ENCODE measurements around the gene RAB3IL1. TPM values are rescaled to one million over a fixed set of nuclear protein-coding genes. Genes with fewer than 3 reads are reported as not detected.

RAB3IL1 gene
- polyA plus RNA-seq, 6 donors from 2014 or later, result not detected

- H3K4me3 Mint-ChIP-seq, result peak overlapping the region; percentile 31 to 96 (median 70)
- ATAC-seq (ENCODE audit: low read depth in 2 of 2), result peak in 1 of 2 donors; percentile 4
Observed at GRCh38 chr11:61881397-61881796, 36.0 kb downstream of the RAB3IL1 start.

DNA sequence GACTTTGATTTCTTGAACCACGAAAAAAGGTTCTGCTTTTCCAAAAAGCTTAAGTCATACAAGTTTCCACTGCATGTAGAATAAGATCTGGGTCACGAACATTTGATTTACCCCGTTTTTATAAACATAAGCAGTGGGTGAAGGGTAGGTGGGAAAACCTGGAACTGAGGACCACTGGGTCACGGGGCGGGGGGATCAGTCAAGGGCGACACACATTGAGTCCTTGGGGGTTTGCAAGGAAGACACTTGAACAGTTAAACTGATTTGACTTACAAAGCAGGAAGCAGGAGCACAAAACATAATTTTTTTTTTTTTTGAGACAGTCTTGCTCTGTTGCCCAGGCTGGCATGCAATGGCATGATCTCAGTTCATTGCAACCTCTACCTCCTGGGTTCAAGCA lies 36.9 kb downstream of the RAB3IL1 start:
- Mint-ChIP-seq H3K4me1 (peaks cover 48 to 67% (median 64%) of the 10 kb centered on the region in 3 donors), H3K4me3 (peak overlapping the region; percentile 68 to 96 (median 88)), H3K27me3 (no peaks in the 10 kb centered on the region), H3K36me3 (no peaks in the 10 kb centered on the region), H3K9me3 (no peaks in the 10 kb centered on the region), H3K27ac (peak overlapping the region; percentile 73 to 97 (median 92))
- DNase-seq (peak; percentile 68), ATAC-seq (ENCODE audit: low read depth in 2 of 2) (peak; percentile 79 to 84)

More at GRCh38 chr11:61881397-61881796, 36.0 kb downstream of the RAB3IL1 start:
- H3K36me3 Mint-ChIP-seq, result no peaks in the 10 kb centered on the region
- DNase-seq, result no peak
- H3K9me3 Mint-ChIP-seq, result no peaks in the 10 kb centered on the region
- peaks cover 48 to 71% (median 61%) of the 10 kb centered on the region in 3 donors for H3K4me1 Mint-ChIP-seq
- H3K27ac Mint-ChIP-seq, result peak overlapping the region; percentile 68 to 97 (median 88)
- H3K27me3 Mint-ChIP-seq, result no peaks in the 10 kb centered on the region

GRCh38 chr11:61880031-61880430 lies 37.3 kb downstream of the RAB3IL1 start:
- peak overlapping the region; percentile 73 to 97 (median 92) for H3K27ac Mint-ChIP-seq
- H3K4me1 Mint-ChIP-seq, result peaks cover 47 to 68% (median 65%) of the 10 kb centered on the region in 3 donors
- DNase-seq (no peak), ATAC-seq (ENCODE audit: low read depth in 2 of 2) (peak; percentile 63 to 66)
- no peaks in the 10 kb centered on the region for H3K27me3 Mint-ChIP-seq
- H3K4me3 Mint-ChIP-seq, result peak overlapping the region; percentile 68 to 96 (median 88)
- H3K36me3 Mint-ChIP-seq, result no peaks in the 10 kb centered on the region
- no peaks in the 10 kb centered on the region for H3K9me3 Mint-ChIP-seq

DNA sequence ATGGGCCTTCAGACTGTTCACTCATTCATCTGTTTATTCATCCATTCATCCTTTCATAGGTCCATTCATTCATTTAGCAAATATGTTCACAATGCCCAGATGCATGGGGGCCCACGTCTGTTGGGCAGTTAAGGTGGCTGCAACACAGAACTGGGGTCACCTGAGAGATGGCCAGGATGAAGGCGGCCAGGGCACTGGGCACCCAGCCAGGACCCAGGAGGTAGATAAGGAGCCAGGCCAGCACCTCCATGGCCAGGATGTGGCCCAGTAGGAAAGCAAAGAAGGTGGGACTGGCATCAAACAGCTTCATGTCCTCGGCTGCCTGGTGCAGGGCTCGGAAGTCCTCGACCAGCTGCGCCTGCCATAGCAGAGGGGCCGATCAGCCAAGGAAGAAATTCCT lies 38.2 kb downstream of the RAB3IL1 start:
- Mint-ChIP-seq H3K27ac (peak overlapping the region in 4 of 6 donors; percentile 7 to 88 (median 56)), H3K36me3 (no peaks in the 10 kb centered on the region), H3K4me1 (peaks cover 51 to 68% (median 63%) of the 10 kb centered on the region in 3 donors), H3K4me3 (peak overlapping the region in 6 of 8 donors; percentile 10 to 96 (median 81)), H3K9me3 (no peaks in the 10 kb centered on the region), H3K27me3 (no peaks in the 10 kb centered on the region)
- ATAC-seq (ENCODE audit: low read depth in 2 of 2) (no peak), DNase-seq (no peak)

DNA sequence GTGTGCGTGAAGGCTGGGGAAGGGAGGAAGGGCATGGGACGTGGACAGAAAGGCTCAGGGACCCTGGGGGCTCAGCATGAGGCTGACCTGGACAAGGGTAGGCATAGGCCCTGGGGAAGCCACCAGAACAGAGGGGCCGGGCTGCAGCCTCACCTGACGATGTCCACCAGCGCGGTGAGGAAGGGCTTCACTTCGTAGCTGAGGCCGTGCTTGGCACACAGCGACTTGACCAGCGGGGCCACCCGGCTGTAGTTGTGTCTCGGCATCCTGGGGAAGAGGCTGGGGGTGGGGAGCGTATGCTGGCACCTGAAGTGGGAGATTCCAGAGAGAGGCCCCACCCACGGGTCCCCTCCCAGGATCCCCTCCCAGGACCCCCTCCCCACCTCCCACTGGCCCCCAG lies 41.7 kb downstream of the RAB3IL1 start:
- Mint-ChIP-seq H3K4me1 (peaks cover 35 to 46% (median 43%) of the 10 kb centered on the region in 3 donors), H3K36me3 (no peaks in the 10 kb centered on the region), H3K9me3 (no peaks in the 10 kb centered on the region), H3K27me3 (no peaks in the 10 kb centered on the region), H3K27ac (peak overlapping the region in 1 of 6 donors; percentile 79), H3K4me3 (no peak overlapping the region)
- no peak for DNase-seq
- ATAC-seq (ENCODE audit: low read depth in 2 of 2), result no peak

DNA sequence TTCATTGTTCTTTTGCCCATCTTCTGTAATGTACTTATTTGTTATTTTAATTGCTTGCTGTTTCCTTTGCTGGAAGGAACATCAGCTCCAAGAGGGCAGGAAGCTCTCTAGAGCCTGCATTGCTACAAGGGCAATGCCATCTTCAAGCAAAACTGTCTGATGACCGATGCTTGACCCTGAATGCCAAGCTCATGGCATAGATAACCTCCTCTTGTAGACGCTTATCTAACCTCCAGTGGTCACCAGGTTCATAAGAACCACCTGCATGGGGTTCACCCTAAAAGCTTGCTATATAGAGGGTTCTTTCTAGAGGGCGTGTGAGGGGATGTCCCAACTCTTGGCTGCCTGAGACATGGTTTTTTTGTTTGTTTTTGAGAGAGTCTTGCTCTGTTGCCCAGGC lies 42.5 kb downstream of the RAB3IL1 start:
- Mint-ChIP-seq H3K9me3 (no peaks in the 10 kb centered on the region), H3K27ac (peak overlapping the region in 2 of 6 donors; percentile 28 to 79), H3K4me3 (no peak overlapping the region), H3K36me3 (no peaks in the 10 kb centered on the region), H3K4me1 (peaks cover 26 to 38% (median 36%) of the 10 kb centered on the region in 3 donors), H3K27me3 (no peaks in the 10 kb centered on the region)
- DNase-seq (no peak), ATAC-seq (ENCODE audit: low read depth in 2 of 2) (no peak)

GRCh38 chr11:61874377-61874809 lies 43.0 kb downstream of the RAB3IL1 start:
- Mint-ChIP-seq H3K9me3 (no peaks in the 10 kb centered on the region), H3K4me3 (no peak overlapping the region), H3K4me1 (peaks cover 25 to 33% (median 32%) of the 10 kb centered on the region in 3 donors), H3K27me3 (no peaks in the 10 kb centered on the region), H3K27ac (peak overlapping the region in 1 of 6 donors; percentile 70), H3K36me3 (no peaks in the 10 kb centered on the region)
- ATAC-seq (ENCODE audit: low read depth in 2 of 2), result no peak
- DNase-seq, result no peak

- Mint-ChIP-seq H3K36me3 (no peaks in the 10 kb centered on the region), H3K9me3 (no peaks in the 10 kb centered on the region), H3K4me1 (peaks cover 22 to 29% (median 26%) of the 10 kb centered on the region in 3 donors), H3K27me3 (no peaks in the 10 kb centered on the region), H3K4me3 (no peak overlapping the region), H3K27ac (peak overlapping the region in 2 of 6 donors; percentile 38 to 63)
- no peak for ATAC-seq (ENCODE audit: low read depth in 2 of 2)
- DNase-seq, result no peak
Observed at GRCh38 chr11:61873588-61874376, 43.6 kb downstream of the RAB3IL1 start.

GRCh38 chr11:61872935-61873565 lies 44.3 kb downstream of the RAB3IL1 start:
- DNase-seq (no peak), ATAC-seq (ENCODE audit: low read depth in 2 of 2) (no peak)
- Mint-ChIP-seq H3K27ac (peak overlapping the region in 2 of 6 donors; percentile 15 to 63), H3K4me3 (no peak overlapping the region), H3K9me3 (no peaks in the 10 kb centered on the region), H3K27me3 (no peaks in the 10 kb centered on the region), H3K4me1 (peaks cover 20 to 28% (median 23%) of the 10 kb centered on the region in 3 donors), H3K36me3 (no peaks in the 10 kb centered on the region)

GRCh38 chr11:61871158-61871597 lies 46.2 kb downstream of the RAB3IL1 start:
- Mint-ChIP-seq H3K27me3 (no peaks in the 10 kb centered on the region), H3K27ac (peak overlapping the region in 4 of 6 donors; percentile 38 to 78 (median 58)), H3K4me1 (peaks cover 13 to 19% (median 14%) of the 10 kb centered on the region in 3 donors), H3K36me3 (no peaks in the 10 kb centered on the region), H3K4me3 (peak overlapping the region in 6 of 8 donors; percentile 73 to 89 (median 80)), H3K9me3 (no peaks in the 10 kb centered on the region)
- DNase-seq (peak; percentile 75), ATAC-seq (ENCODE audit: low read depth in 2 of 2) (peak; percentile 96 to 98)

- no peaks in the 10 kb centered on the region for H3K27me3 Mint-ChIP-seq
- no peaks in the 10 kb centered on the region for H3K9me3 Mint-ChIP-seq
- ATAC-seq (ENCODE audit: low read depth in 2 of 2), result no peak
- H3K4me3 Mint-ChIP-seq, result peak overlapping the region in 2 of 8 donors; percentile 73 to 77
- DNase-seq, result no peak
- peaks cover 12 to 19% (median 14%) of the 10 kb centered on the region in 3 donors for H3K4me1 Mint-ChIP-seq
- H3K36me3 Mint-ChIP-seq, result no peaks in the 10 kb centered on the region
- H3K27ac Mint-ChIP-seq, result peak overlapping the region in 2 of 6 donors; percentile 51 to 88
Observed at GRCh38 chr11:61870541-61871031, 46.8 kb downstream of the RAB3IL1 start.

DNA sequence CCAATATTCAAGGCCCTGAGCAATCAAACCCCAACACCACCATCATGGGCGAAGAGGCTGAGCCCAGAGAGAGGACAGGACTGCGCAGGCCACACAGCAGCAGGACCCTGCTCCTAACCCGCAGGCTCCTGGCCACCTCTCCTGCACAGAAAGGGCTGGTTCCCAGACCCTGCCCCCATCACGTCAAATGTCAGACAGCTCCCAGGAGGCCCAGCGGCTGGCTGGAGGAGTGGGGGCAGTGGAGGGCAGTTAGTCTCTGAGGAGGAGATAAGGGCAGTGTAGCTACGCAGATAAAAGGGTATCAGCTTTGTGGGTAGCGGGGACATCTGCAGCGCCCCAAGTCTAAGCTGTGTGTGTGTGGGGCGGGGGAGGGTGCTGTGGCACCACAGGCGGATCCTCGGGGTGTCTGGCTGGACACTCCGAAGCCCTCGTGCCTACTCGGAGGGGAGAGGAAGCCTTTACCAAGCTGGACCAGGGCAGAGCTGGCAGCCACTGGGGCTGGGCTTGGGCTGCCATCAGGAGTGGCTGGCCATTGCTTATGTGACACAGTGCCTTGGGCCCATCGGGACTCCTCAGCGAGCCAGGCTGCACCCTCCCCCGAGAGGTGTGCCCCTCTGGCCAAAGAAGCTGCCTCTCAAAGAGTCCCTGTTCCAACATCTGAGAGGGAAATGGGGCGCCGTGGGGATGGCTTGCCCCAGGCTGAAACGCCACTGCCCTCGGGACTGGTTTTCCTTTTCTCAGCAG lies 47.5 kb downstream of the RAB3IL1 start:
- Mint-ChIP-seq H3K4me1 (peaks cover 9 to 13% (median 12%) of the 10 kb centered on the region in 3 donors), H3K4me3 (no peak overlapping the region), H3K27ac (peak overlapping the region in 1 of 6 donors; percentile 59), H3K9me3 (no peaks in the 10 kb centered on the region), H3K36me3 (no peaks in the 10 kb centered on the region), H3K27me3 (no peaks in the 10 kb centered on the region)
- DNase-seq (no peak), ATAC-seq (ENCODE audit: low read depth in 2 of 2) (no peak)

GRCh38 chr11:61869429-61869707 lies 48.0 kb downstream of the RAB3IL1 start:
- no peak for ATAC-seq (ENCODE audit: low read depth in 2 of 2)
- no peak for DNase-seq
- H3K27me3 Mint-ChIP-seq, result no peaks in the 10 kb centered on the region
- no peaks in the 10 kb centered on the region for H3K36me3 Mint-ChIP-seq
- H3K4me3 Mint-ChIP-seq, result no peak overlapping the region
- H3K9me3 Mint-ChIP-seq, result no peaks in the 10 kb centered on the region
- H3K27ac Mint-ChIP-seq, result peak overlapping the region in 1 of 6 donors; percentile 59
- H3K4me1 Mint-ChIP-seq, result peaks cover 7 to 10% (median 9%) of the 10 kb centered on the region in 3 donors

Measured in naive B cell (primary cell).